ENCODE results near the gene LIN52. TPM values are rescaled to one million over a fixed set of nuclear protein-coding genes. Genes with fewer than 3 reads are reported as not detected.

The LIN52 gene
- total RNA-seq, 1 experiment from 2014 or later, result 11.3 TPM

GRCh38 chr14:74204491-74204890 lies 119.7 kb downstream of the LIN52 start:
- intact Hi-C loops (cut with micrococcal nuclease; ENCODE audit: unreplicated experiment), result no loop called here
- Mint-ChIP-seq H3K27ac (ENCODE audit: unreplicated experiment) (no peak overlapping the region), H3K27me3 (ENCODE audit: insufficient read depth, unreplicated experiment) (peaks cover 4% of the 10 kb centered on the region), H3K4me3 (ENCODE audit: unreplicated experiment) (no peak overlapping the region), H3K9me3 (ENCODE audit: unreplicated experiment) (no peaks in the 10 kb centered on the region), H3K4me1 (ENCODE audit: low read depth, unreplicated experiment) (no peaks in the 10 kb centered on the region), H3K36me3 (ENCODE audit: insufficient read depth, unreplicated experiment) (no peaks in the 10 kb centered on the region)
- POLR2A ChIA-PET, result no interaction called here
- Histone ChIP-seq H3K4me1 (no peaks in the 10 kb centered on the region), H3K36me3 (ENCODE audit: control insufficient read depth, insufficient read depth, low read length) (no peaks in the 10 kb centered on the region), H3K27me3 (replicated peaks; ENCODE audit: control insufficient read depth, insufficient read depth, low read length) (no peaks in the 10 kb centered on the region), H3K4me3 (ENCODE audit: low read depth, low read length) (no peak overlapping the region), H3K9me3 (no peaks in the 10 kb centered on the region)
- BruUV-seq (replicated peaks), result no TSS peak
- TF ChIP-seq CTCF (IDR thresholded peaks at IDR 0.05; ENCODE audit: insufficient read depth in 1 of 2, low read depth in 1 of 2, low read length in 1 of 2, severe bottlenecking in 1 of 2, unreplicated experiment in 1 of 2), result no peak
- no peak for DNase-seq
- CTCF ChIA-PET, result no interaction called here

GRCh38 chr14:74205882-74206281 lies 121.1 kb downstream of the LIN52 start:
- Mint-ChIP-seq H3K27ac (ENCODE audit: unreplicated experiment) (no peak overlapping the region), H3K27me3 (ENCODE audit: insufficient read depth, unreplicated experiment) (peaks cover 4% of the 10 kb centered on the region), H3K4me1 (ENCODE audit: low read depth, unreplicated experiment) (no peaks in the 10 kb centered on the region), H3K9me3 (ENCODE audit: unreplicated experiment) (no peaks in the 10 kb centered on the region), H3K4me3 (ENCODE audit: unreplicated experiment) (no peak overlapping the region), H3K36me3 (ENCODE audit: insufficient read depth, unreplicated experiment) (no peaks in the 10 kb centered on the region)
- Histone ChIP-seq H3K27me3 (replicated peaks; ENCODE audit: control insufficient read depth, insufficient read depth, low read length) (no peaks in the 10 kb centered on the region), H3K9me3 (no peaks in the 10 kb centered on the region), H3K4me1 (no peaks in the 10 kb centered on the region), H3K4me3 (ENCODE audit: low read depth, low read length) (no peak overlapping the region), H3K36me3 (ENCODE audit: control insufficient read depth, insufficient read depth, low read length) (no peaks in the 10 kb centered on the region)
- ChIA-PET CTCF (no interaction called here), POLR2A (no interaction called here)
- no TSS peak for BruUV-seq (replicated peaks)
- TF ChIP-seq CTCF (IDR thresholded peaks at IDR 0.05; ENCODE audit: insufficient read depth in 1 of 2, low read depth in 1 of 2, low read length in 1 of 2, severe bottlenecking in 1 of 2, unreplicated experiment in 1 of 2), result no peak
- DNase-seq, result no peak
- intact Hi-C loops (cut with micrococcal nuclease; ENCODE audit: unreplicated experiment), result no loop called here

GRCh38 chr14:74207943-74208342 lies 123.2 kb downstream of the LIN52 start:
- Histone ChIP-seq H3K36me3 (ENCODE audit: control insufficient read depth, insufficient read depth, low read length) (no peaks in the 10 kb centered on the region), H3K4me3 (ENCODE audit: low read depth, low read length) (no peak overlapping the region), H3K27me3 (replicated peaks; ENCODE audit: control insufficient read depth, insufficient read depth, low read length) (no peaks in the 10 kb centered on the region), H3K9me3 (no peaks in the 10 kb centered on the region), H3K4me1 (no peaks in the 10 kb centered on the region)
- Mint-ChIP-seq H3K27ac (ENCODE audit: unreplicated experiment) (no peak overlapping the region), H3K9me3 (ENCODE audit: unreplicated experiment) (no peaks in the 10 kb centered on the region), H3K36me3 (ENCODE audit: insufficient read depth, unreplicated experiment) (no peaks in the 10 kb centered on the region), H3K4me3 (ENCODE audit: unreplicated experiment) (no peak overlapping the region), H3K4me1 (ENCODE audit: low read depth, unreplicated experiment) (no peaks in the 10 kb centered on the region), H3K27me3 (ENCODE audit: insufficient read depth, unreplicated experiment) (peaks cover 4% of the 10 kb centered on the region)
- CTCF ChIA-PET, result no interaction called here
- DNase-seq, result no peak
- intact Hi-C loops (cut with micrococcal nuclease; ENCODE audit: unreplicated experiment), result no loop called here
- POLR2A ChIA-PET, result no interaction called here
- BruUV-seq (replicated peaks), result no TSS peak
- peak in 1 of 2 experiments; percentile 11 for TF ChIP-seq CTCF (IDR thresholded peaks at IDR 0.05; ENCODE audit: insufficient read depth in 1 of 2, low read depth in 1 of 2, low read length in 1 of 2, severe bottlenecking in 1 of 2, unreplicated experiment in 1 of 2)
